Esophagus muscularis mucosa (tissue), 4 donors: ENCODE data around the gene CASP12. TPM values are rescaled to one million over a fixed set of nuclear protein-coding genes. Genes with fewer than 3 reads are reported as not detected.
A peak's percentile ranks its signal among the peaks of the same experiment; 100 is the strongest.

Experiments used
- DNase-seq: peaks from one replicate; pipeline ENCODE4 v3.0.0-alpha.2; 2017; ENCODE audit errors: extremely low spot score
- H3K27ac ChIP-seq, 4 donors: fragments of 200-600 bp; sonication (generic); replicated peaks in 1 of 4; 1 replicate in 3 of 4; 2 replicates in 1 of 4; pipeline ENCODE4 v1.5.1; 2016 to 2019; ENCODE audit warnings: mild to moderate bottlenecking in 1 of 4
- H3K27me3 ChIP-seq, 4 donors: fragments of 200-600 bp; sonication (generic); one replicate each; pipeline versions ENCODE4 v1.5.1 to v1.6.0; 2016 to 2019
- H3K36me3 ChIP-seq, 4 donors: fragments of 200-600 bp; sonication (generic); one replicate each; pipeline ENCODE4 v1.5.1; 2016 to 2019
- H3K4me1 ChIP-seq, 4 donors: fragments of 200-600 bp; sonication (generic); one replicate each; pipeline ENCODE4 v1.5.1; 2016 to 2019
- H3K4me3 ChIP-seq, 4 donors: fragments of 200-600 bp; sonication (generic); 1 replicate in 2 of 4; 2 replicates in 2 of 4; pipeline ENCODE4 v1.5.1; 2016 to 2019; ENCODE audit warnings: mild to moderate bottlenecking in 4 of 4, moderate library complexity in 1 of 4
- H3K9me3 ChIP-seq, 4 donors: fragments of 200-600 bp; sonication (generic); 1 replicate in 3 of 4; 2 replicates in 1 of 4; pipeline ENCODE4 v1.5.1; 2016 to 2019
- CTCF ChIP-seq, 3 experiments: fragments of 200-600 bp in 2 of 3; fragments of 450-650 bp in 1 of 3; sonication (generic) in 2 of 3; IDR thresholded peaks; one replicate each; pipeline ENCODE4 v1.5.1; 2017 to 2019; ENCODE audit warnings: antibody characterized with exemption in 3 of 3, mild to moderate bottlenecking in 2 of 3, moderate library complexity in 1 of 3
- EP300 ChIP-seq: sonication (generic); formaldehyde crosslinking; IDR thresholded peaks from one replicate; pipeline ENCODE4 v1.6.1; 2017; ENCODE audit warnings: antibody characterized with exemption
- POLR2A ChIP-seq: fragments of 450-650 bp; IDR thresholded peaks from one replicate; pipeline ENCODE4 v1.6.1; 2017; ENCODE audit warnings: antibody characterized with exemption, moderate library complexity, mild to moderate bottlenecking, low read depth
- POLR2AphosphoS5 ChIP-seq, 2 donors: sonication (generic); formaldehyde crosslinking; IDR thresholded peaks; one replicate each; pipeline ENCODE4 v1.6.1; 2017; ENCODE audit warnings: antibody characterized with exemption in 2 of 2
- WGBS: methylation state at CpG from one replicate; pipeline ENCODE4 v1.1.5; 2018; 5-methylcytosine and 5-hydroxymethylcytosine counted together
- intact Hi-C: fragments of 100-400 bp; cut with DNase I; formaldehyde crosslinking; loops from one replicate; pipeline ENCODE4 v1.15.1; 2023
- total RNA-seq, 4 donors: library from RNA; depleted of rRNA; stranded (reverse); fragments of >200 nt; gene quantifications; one replicate each; pipeline versions ENCODE4 v1.1.0 to v1.2.1, GENCODE V29; 2016

CASP12 gene
- total RNA-seq, 4 donors from 2014 or later = 0.69 to 2.6 (median 1.4) TPM

- H3K4me1 ChIP-seq = peaks cover 0 to 54% (median 40%) of the 10 kb centered on the region in 4 donors
- DNase-seq = no peak
- intact Hi-C loops = no loop called here
- H3K4me3 ChIP-seq = peak overlapping the region in 1 of 4 donors; percentile 15
- WGBS = 12% methylated on average over 2 of the region's 2 CpGs
- no peaks in the 10 kb centered on the region for H3K9me3 ChIP-seq
- no peaks in the 10 kb centered on the region for H3K27me3 ChIP-seq
- no peak for TF ChIP-seq CTCF (IDR thresholded peaks at IDR 0.05)
- TF ChIP-seq POLR2AphosphoS5 (IDR thresholded peaks at IDR 0.05) = no peak
- no peak for TF ChIP-seq EP300
- no peak for TF ChIP-seq POLR2A
- peak overlapping the region; percentile 30 to 52 (median 38) for H3K27ac ChIP-seq
- peaks cover 0 to 5% (median 0%) of the 10 kb centered on the region in 4 donors for H3K36me3 ChIP-seq
Measured at GRCh38 chr11:104895634-104896033, 2.6 kb downstream of the CASP12 start.

- Histone ChIP-seq H3K4me3 (no peak overlapping the region), H3K4me1 (peaks cover 0 to 50% (median 37%) of the 10 kb centered on the region in 4 donors), H3K36me3 (peaks cover 0 to 5% (median 0%) of the 10 kb centered on the region in 4 donors), H3K27ac (no peak overlapping the region), H3K27me3 (no peaks in the 10 kb centered on the region), H3K9me3 (no peaks in the 10 kb centered on the region)
- TF ChIP-seq EP300 = no peak
- TF ChIP-seq POLR2A = no peak
- no peak for TF ChIP-seq CTCF (IDR thresholded peaks at IDR 0.05)
- TF ChIP-seq POLR2AphosphoS5 (IDR thresholded peaks at IDR 0.05) = no peak
- intact Hi-C loops = no loop called here
- DNase-seq = no peak
- WGBS = 100% methylated on average over 1 of the region's 1 CpG
Measured at GRCh38 chr11:104893876-104894275, 4.4 kb downstream of the CASP12 start.

- intact Hi-C loops = no loop called here
- H3K27me3 ChIP-seq = no peaks in the 10 kb centered on the region
- H3K27ac ChIP-seq = peak overlapping the region in 1 of 4 donors; percentile 2
- no peaks in the 10 kb centered on the region for H3K9me3 ChIP-seq
- 64% methylated on average over 3 of the region's 3 CpGs for WGBS
- peaks cover 0 to 40% (median 28%) of the 10 kb centered on the region in 4 donors for H3K4me1 ChIP-seq
- no peak for TF ChIP-seq POLR2AphosphoS5 (IDR thresholded peaks at IDR 0.05)
- TF ChIP-seq POLR2A = no peak
- TF ChIP-seq EP300 = no peak
- TF ChIP-seq CTCF (IDR thresholded peaks at IDR 0.05) = no peak
- peaks cover 0 to 5% (median 0%) of the 10 kb centered on the region in 4 donors for H3K36me3 ChIP-seq
- no peak overlapping the region for H3K4me3 ChIP-seq
- DNase-seq = no peak
Measured at GRCh38 chr11:104892723-104893511, 5.3 kb downstream of the CASP12 start.

GRCh38 chr11:104891135-104891534, 7.1 kb downstream of the CASP12 start:
- no peak for DNase-seq
- WGBS = 93% methylated on average over 4 of the region's 4 CpGs
- intact Hi-C loops = no loop called here
- Histone ChIP-seq H3K9me3 (no peaks in the 10 kb centered on the region), H3K4me1 (peaks cover 0 to 35% (median 26%) of the 10 kb centered on the region in 4 donors), H3K36me3 (peaks cover 0 to 5% (median 0%) of the 10 kb centered on the region in 4 donors), H3K27ac (no peak overlapping the region), H3K27me3 (no peaks in the 10 kb centered on the region), H3K4me3 (no peak overlapping the region)
- no peak for TF ChIP-seq CTCF (IDR thresholded peaks at IDR 0.05)
- no peak for TF ChIP-seq POLR2AphosphoS5 (IDR thresholded peaks at IDR 0.05)
- TF ChIP-seq POLR2A = no peak
- TF ChIP-seq EP300 = no peak
